RPMI8226 (cell line): ENCODE measurements around the gene CNBD2.
"Not testable (repeated sequence)": the region's sequence is repeated elsewhere in the genome, so short reads cannot be mapped to it uniquely, and the experiment has no call there.

Experiments
- DNase-seq: peaks from one replicate; pipeline ENCODE4 v3.0.0-alpha.2; 2015

The CNBD2 gene

DNA sequence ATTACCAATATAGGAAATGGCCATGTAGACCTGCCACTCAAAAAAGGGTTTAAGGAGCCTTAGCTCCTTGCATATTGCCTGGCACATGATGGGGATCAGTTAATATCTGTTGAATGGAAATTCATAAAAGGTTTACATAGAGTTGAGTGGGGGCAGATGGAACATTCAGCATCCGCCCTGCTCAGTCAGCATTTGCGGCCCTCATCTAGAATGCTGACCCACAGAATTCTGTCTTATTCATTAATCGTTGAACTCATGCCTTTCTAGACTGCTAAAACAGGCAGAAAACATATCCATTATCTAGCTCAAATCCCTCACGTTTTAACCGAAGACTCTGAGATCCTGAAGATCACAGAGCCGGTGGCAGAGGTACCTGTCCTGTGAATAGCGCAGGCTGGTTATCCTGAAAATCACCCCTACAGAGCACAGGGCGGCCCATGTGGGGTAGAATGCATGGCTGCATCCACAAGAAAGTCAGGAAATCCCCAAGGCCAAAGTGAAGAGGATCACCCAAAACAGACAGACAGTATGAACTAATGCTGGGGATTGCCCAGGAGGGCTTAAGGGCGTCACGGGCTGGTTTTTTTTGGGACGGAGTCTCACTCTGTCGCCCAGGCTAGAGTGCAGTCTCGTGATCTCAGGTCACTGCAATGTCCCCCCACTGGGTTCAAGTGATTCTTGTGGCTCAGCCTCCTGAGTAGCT lies 59.9 kb downstream of the CNBD2 start:
- peak; percentile 24 for DNase-seq

- DNase-seq, result no peak
Measured at GRCh38 chr20:36030149-36030548, 61.8 kb downstream of the CNBD2 start.

DNA sequence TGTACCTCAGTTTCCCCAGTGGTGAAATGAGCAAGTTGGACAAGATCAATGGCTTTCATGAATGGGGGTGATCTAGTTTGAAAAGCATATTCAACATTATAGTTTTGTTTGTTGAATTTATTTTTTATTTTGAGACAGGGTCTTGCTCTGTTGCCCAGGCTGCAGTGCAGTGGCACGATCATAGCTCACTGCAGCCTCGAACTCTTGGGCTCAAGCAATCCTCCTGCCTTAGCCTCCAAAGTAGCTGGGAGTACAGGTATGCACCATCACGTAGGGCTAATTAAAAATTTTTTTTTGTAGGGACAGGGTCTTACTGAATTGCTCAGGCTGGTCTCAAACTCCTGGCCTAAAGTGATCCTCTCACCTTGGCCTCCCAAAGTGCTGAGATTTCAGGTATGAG lies 63.4 kb downstream of the CNBD2 start:
- no peak for DNase-seq

DNA sequence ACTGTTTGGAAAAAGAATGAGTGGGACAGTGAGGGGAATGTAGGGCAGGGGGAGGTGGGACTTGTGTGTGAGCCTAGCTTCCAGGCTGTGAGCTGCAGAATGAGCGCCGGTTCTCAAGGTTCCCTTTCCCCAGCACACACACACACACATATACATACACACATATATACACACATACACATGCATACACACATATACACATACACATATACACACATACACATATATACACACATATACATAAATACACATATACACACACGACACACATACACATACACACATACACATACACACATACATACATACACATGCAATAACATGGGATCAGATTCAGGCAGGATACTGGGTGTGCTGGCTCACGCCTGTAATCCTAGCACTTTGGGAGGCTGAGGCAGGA lies 66.5 kb downstream of the CNBD2 start:
- no peak for DNase-seq

GRCh38 chr20:36035745-36036144 lies 67.4 kb downstream of the CNBD2 start:
- no peak for DNase-seq

GRCh38 chr20:36036688-36037087 lies 68.3 kb downstream of the CNBD2 start:
- no peak for DNase-seq

- DNase-seq, result no peak
Measured at GRCh38 chr20:36040571-36040970, 72.2 kb downstream of the CNBD2 start.

- DNase-seq, result no peak
Measured at GRCh38 chr20:36043441-36043840, 75.1 kb downstream of the CNBD2 start.

DNA sequence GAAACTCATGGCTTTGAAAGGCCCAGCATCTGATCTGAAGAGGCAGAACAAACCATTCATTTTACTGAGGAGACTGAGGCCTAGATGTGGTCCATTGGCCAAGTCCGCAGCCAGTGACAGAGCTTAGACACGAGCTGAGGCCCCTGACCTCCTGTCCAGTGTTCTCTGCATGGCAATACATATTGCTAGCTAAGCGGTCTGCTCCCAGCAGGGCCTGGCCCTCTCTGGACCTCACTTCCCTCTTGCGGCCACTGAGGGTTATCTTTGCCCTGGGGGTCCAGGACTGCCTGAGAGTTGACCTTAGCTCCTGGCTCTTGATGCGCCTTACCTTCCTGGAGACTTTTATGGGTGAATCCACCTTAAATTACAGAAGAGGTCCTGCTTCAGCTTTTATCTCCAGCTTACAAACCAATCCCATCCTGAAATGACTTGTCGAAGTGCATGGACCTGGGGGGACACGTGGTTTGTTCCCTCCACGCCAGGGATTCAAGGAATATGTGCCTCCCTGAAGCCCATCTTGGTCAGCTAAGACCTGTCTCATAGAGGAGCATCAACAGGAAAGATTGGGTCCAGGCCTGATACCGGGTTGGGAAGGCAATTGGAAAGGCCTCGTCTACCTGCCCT lies 75.6 kb downstream of the CNBD2 start:
- no peak for DNase-seq

GRCh38 chr20:36045373-36045714 lies 77.0 kb downstream of the CNBD2 start:
- no peak for DNase-seq

DNA sequence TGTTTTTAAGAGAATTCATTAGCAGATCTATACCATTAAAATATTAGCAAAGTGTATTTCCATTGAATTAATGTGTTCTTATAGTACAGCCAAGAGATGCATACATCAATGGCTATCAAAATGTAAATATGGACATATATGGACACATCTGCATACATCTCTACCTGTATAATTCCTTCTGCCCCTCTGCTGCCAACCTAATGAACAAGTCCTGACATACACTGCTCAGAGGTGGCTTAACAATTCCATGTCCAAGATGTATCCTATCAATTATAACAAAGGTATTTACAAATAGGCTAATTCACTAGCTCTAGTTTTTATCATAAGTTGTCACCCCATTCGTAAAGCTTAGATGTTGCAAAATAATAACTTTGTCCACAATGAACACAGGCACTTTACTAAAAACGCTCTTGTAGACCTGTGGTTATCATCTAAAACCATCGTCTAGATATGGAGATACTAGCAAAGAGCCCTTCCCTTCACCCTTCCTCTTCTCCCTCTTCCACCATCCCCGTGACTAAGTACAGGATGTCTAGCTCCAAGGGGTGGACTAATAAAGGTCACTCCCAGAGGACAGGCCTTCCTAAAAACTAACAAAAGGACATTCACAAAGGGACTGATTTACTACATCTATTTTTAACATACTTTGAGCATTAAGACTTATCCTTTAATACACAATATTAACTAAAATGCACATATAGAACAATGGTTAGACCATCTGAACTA lies 77.8 kb downstream of the CNBD2 start:
- DNase-seq, result not testable (repeated sequence)

GRCh38 chr20:36049408-36049807 lies 81.0 kb downstream of the CNBD2 start:
- DNase-seq, result not testable (repeated sequence)

GRCh38 chr20:36050436-36051317 lies 82.3 kb downstream of the CNBD2 start:
- peak; percentile 94 for DNase-seq

DNA sequence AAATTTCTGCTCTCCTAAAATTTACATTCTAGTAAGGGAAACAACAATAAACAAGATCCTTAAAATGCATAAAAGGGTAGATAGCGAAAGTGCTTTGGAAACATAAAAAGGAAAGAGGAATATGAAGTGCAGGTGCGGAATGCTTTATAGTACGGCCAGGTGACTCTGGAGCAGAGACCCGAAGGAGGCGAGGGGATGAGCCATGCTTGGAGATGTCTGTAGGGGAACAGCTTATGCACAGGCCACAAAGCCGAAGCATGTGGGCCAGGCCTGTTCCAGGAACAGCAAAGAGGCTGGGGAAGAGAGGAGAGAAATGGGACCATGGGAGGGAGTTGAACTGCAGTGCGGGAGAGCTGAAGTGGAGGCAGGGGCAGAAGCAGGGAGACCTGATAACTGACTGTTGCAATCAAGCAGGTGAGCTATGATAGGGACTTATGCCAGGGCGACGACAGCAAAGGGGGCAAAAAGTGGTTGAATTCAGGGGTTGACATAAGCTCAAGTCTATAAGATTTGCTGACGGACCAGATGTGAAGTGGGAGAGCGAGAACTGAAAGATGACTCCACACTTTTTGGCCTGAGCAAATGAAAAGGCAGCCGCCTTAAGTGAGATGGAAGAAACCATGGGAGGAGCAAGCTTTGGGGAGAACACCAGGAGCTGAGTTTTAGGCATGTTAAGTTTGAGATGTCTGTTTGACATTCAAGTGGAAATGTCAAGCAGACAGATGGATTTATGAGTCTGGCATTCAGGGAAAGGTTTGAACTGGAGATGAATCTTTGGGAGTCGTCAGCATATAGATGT lies 83.1 kb downstream of the CNBD2 start:
- DNase-seq, result no peak

DNA sequence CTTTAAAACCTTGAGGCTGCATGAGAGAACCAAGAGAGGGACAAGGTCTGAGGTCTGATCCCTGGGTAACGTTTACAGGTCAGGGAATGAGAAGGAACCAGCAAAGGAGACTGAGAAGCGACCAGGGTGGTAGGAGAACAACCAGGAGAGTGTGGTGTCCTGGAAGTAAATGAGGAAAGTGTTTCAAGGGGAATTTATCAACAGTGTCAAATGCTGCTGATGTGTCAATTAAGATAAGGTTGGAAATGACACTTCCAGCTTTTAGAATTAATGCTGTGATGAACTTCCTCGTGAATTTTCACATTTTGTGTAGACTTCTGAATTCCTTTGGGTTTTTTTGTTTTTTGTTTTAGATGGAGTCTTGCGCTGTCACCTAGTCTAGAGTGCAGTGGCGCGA lies 83.7 kb downstream of the CNBD2 start:
- DNase-seq, result no peak

GRCh38 chr20:36053863-36054518 lies 85.6 kb downstream of the CNBD2 start:
- DNase-seq, result not testable (repeated sequence)

DNA sequence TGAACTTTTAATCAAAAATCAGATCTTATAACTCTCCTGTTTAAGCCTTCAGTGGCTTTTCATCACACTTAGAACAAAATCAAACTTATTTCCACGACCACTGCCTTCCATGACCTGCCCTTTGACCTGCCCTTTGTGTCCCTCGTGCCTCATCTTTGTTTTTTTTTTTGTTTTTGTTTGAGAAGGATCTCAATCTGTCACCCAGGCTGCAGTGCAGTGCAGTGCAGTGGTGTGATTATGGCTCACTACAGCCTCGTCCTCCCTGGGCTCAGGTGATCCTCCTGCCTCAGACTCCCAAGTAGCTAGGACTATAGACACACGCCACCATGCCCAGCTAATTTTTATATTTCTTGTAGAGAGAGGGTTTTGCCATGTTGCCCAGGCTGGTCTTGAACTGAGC lies 86.8 kb downstream of the CNBD2 start:
- DNase-seq, result no peak

GRCh38 chr20:36060676-36061075 lies 92.3 kb downstream of the CNBD2 start:
- DNase-seq, result no peak

DNA sequence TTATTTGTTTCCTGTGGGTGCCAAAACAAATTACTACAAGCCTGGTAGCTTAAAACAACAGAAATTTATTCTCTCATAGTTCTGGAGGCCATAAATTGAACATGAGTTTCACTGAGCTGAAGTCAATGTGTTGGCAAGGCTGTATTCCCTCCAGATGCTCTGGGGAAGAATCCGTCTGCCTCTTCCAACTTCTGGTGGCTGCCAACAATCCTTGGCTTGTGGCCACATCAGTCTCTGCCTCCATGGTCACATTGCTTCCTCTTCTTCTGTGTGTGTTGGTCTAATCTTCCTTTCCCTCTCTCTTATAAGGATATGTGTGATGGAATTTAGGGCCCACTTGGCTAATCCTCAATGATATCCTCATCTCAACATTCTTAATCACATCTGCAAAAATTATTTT lies 93.4 kb downstream of the CNBD2 start:
- DNase-seq, result no peak

- no peak for DNase-seq
Measured at GRCh38 chr20:36062799-36063198, 94.4 kb downstream of the CNBD2 start.

DNA sequence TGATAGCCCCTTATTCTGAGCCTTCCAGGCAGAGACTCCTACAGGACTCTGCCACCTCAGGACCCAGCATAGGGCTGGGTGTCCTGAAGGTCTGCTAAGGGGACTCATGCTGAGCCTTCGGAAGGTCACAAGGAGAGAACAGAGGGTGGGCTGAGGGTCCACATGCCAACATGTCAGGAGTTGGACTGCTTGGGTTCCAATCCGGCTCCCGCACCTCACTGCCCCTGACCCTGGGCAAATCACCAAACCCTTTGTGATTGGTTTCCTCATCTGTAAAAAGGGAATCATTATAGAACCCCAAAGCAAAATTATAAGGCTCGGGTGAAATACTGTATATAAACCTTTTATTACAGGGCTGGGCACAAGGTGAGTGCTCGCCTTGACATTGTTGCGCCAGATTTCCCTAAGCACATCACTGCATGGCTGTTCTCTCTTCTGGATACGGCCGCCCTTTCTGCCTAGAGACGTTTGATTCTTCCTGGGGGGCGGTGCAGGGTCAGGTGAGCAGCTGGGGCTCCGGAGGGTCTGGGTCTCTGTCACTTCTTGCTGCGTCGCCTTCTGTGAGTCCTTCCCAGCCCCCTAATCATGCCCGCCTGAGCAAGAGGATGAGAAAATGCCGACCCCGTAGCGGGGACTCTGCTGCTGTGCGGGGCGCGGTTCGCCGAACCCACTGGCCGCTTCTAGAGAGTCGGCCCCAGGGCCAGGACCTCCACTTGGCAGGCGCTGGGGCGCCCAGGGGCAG lies 95.7 kb downstream of the CNBD2 start:
- DNase-seq, result no peak
